IMR-90 (cell line): Measurements from ENCODE around the gene PLCH2. TPM values are rescaled to one million over a fixed set of nuclear protein-coding genes. Genes with fewer than 3 reads are reported as not detected.

Experiments used
- ATAC-seq: fragments of 200-7000 bp; cut with Tn5 transposase; 2 replicates; pipeline ENCODE4 v1.9.1; 2020; ENCODE audit warnings: low read depth, mild to moderate bottlenecking, moderate library complexity
- BruUV-seq: library from RNA; stranded (reverse); fragments of 400-500 nt; replicated peaks from 2 replicates; lab custom pipeline; 2021; lab: Mats Ljungman, UMichigan
- CTCF ChIA-PET: fragments of 300-600 bp; formaldehyde crosslinking; extraction: SDS; loops from one replicate; lab custom pipeline; 2021; ENCODE audit warnings: antibody characterized with exemption; lab: Yijun Ruan, JAX
- POLR2A ChIA-PET: fragments of 300-600 bp; sonication (Branson Sonifier 250); formaldehyde crosslinking; loops from one replicate; lab custom pipeline; 2022; ENCODE audit warnings: antibody characterized with exemption; ENCODE audit not compliant: unreplicated experiment; lab: Charles Lee
- DNase-seq: peaks from one replicate; pipeline ENCODE4 v3.0.0; 2013
- H2AFZ ChIP-seq: replicated peaks from 2 replicates; pipeline ENCODE3; 2013; ENCODE audit warnings: low read length, mild to moderate bottlenecking; ENCODE audit not compliant: poor library complexity
- H2AK5ac ChIP-seq: 2 replicates; pipeline ENCODE4 v1.6.1; 2013; ENCODE audit warnings: low read depth, low read length, inconsistent platforms
- H2AK9ac ChIP-seq: replicated peaks from 2 replicates; pipeline ENCODE3; 2013; ENCODE audit warnings: mild to moderate bottlenecking, low read depth, low read length, moderate library complexity; ENCODE audit not compliant: poor library complexity
- H2BK120ac ChIP-seq: 2 replicates; pipeline ENCODE4 v1.6.1; 2013; ENCODE audit warnings: low read depth, low read length, inconsistent platforms
- H2BK15ac ChIP-seq: 3 replicates; pipeline ENCODE4 v1.6.1; 2013; ENCODE audit warnings: low read depth, low read length, inconsistent platforms
- H2BK20ac ChIP-seq: 2 replicates; pipeline ENCODE4 v1.6.1; 2013; ENCODE audit warnings: low read depth, mild to moderate bottlenecking, inconsistent platforms, low read length, moderate library complexity
- H2BK5ac ChIP-seq: 2 replicates; pipeline ENCODE4 v1.6.1; 2013; ENCODE audit warnings: mild to moderate bottlenecking, low read depth, low read length, inconsistent platforms; ENCODE audit not compliant: poor library complexity, severe bottlenecking
- H3K14ac ChIP-seq: replicated peaks from 2 replicates; pipeline ENCODE4 v1.6.1; 2013; ENCODE audit warnings: low read depth, low read length, inconsistent platforms
- H3K18ac ChIP-seq: 2 replicates; pipeline ENCODE4 v1.6.1; 2013; ENCODE audit warnings: low read depth, low read length, control low read depth
- H3K23ac ChIP-seq: 2 replicates; pipeline ENCODE4 v1.6.1; 2013; ENCODE audit warnings: low read depth, low read length, inconsistent platforms
- H3K27ac ChIP-seq: 2 replicates; pipeline ENCODE4 v1.5.1; 2013; ENCODE audit warnings: mild to moderate bottlenecking, control low read depth, low read length; ENCODE audit not compliant: insufficient read depth
- H3K27me3 ChIP-seq: 2 replicates; pipeline ENCODE4 v1.6.1; 2013; ENCODE audit warnings: low read length; ENCODE audit not compliant: control insufficient read depth, insufficient read depth
- H3K36me3 ChIP-seq: 2 replicates; pipeline ENCODE4 v1.6.1; 2013; ENCODE audit warnings: low read length, mixed read lengths; ENCODE audit not compliant: control insufficient read depth, insufficient read depth
- H3K4ac ChIP-seq: 2 replicates; pipeline ENCODE4 v1.6.1; 2013; ENCODE audit warnings: low read depth, low read length, inconsistent platforms
- H3K4me1 ChIP-seq: 2 replicates; pipeline ENCODE4 v1.6.1; 2013; ENCODE audit warnings: low read length, mixed read lengths; ENCODE audit not compliant: control insufficient read depth, insufficient read depth
- H3K4me2 ChIP-seq: 2 replicates; pipeline ENCODE4 v1.6.1; 2013; ENCODE audit warnings: low read depth, mild to moderate bottlenecking, control low read depth, low read length, moderate library complexity
- H3K4me3 ChIP-seq: 2 replicates; pipeline ENCODE4 v1.5.1; 2013; ENCODE audit warnings: low read depth, mild to moderate bottlenecking, control low read depth, low read length, moderate library complexity; ENCODE audit not compliant: insufficient read depth
- H3K56ac ChIP-seq: 2 replicates; pipeline ENCODE4 v1.6.1; 2013; ENCODE audit warnings: low read length, inconsistent platforms; ENCODE audit not compliant: insufficient read depth; ENCODE audit errors: extremely low read depth
- H3K79me1 ChIP-seq, 2 experiments: 2 replicates each; pipeline ENCODE4 v1.6.1; 2013; ENCODE audit warnings: low read length in 2 of 2, inconsistent platforms in 1 of 2, low read depth in 1 of 2
- H3K9ac ChIP-seq: 2 replicates; pipeline ENCODE4 v1.6.1; 2013; ENCODE audit warnings: low read depth, low read length, control low read depth
- H3K9me1 ChIP-seq: 2 replicates; pipeline ENCODE4 v1.6.1; 2013; ENCODE audit warnings: low read length, inconsistent platforms; ENCODE audit not compliant: insufficient read depth
- H3K9me3 ChIP-seq: 2 replicates; pipeline ENCODE4 v1.6.1; 2013; ENCODE audit warnings: low read length; ENCODE audit not compliant: control insufficient read depth, insufficient read depth
- H4K20me1 ChIP-seq: 2 replicates; pipeline ENCODE4 v1.6.1; 2013; ENCODE audit warnings: low read length, inconsistent platforms; ENCODE audit not compliant: insufficient read depth
- H4K5ac ChIP-seq: 2 replicates; pipeline ENCODE4 v1.6.1; 2013; ENCODE audit warnings: mild to moderate bottlenecking, low read depth, low read length, control low read depth
- H4K8ac ChIP-seq, 2 experiments: 2 replicates each; pipeline ENCODE4 v1.6.1; 2013; ENCODE audit warnings: low read depth in 2 of 2, low read length in 2 of 2, control low read depth in 1 of 2, inconsistent platforms in 1 of 2
- H4K91ac ChIP-seq: 2 replicates; pipeline ENCODE4 v1.6.1; 2013; ENCODE audit warnings: low read depth, low read length, inconsistent platforms; ENCODE audit not compliant: insufficient read depth
- FOS ChIP-seq: fragments of 150-350 bp; IDR thresholded peaks from 2 replicates; pipeline ENCODE4 v1.6.1; 2016; ENCODE audit warnings: low read depth, low read length
- POLR2A ChIP-seq: IDR thresholded peaks from 2 replicates; pipeline ENCODE4 v1.6.1; 2012; ENCODE audit warnings: mild to moderate bottlenecking, low read depth, low read length
- SMC3 ChIP-seq: fragments of 150-350 bp; IDR thresholded peaks from 2 replicates; pipeline ENCODE4 v1.6.1; 2016; ENCODE audit warnings: low read depth, mild to moderate bottlenecking, antibody characterized with exemption, low read length, moderate library complexity
- USF2 ChIP-seq: fragments of 150-350 bp; IDR thresholded peaks from 2 replicates; pipeline ENCODE4 v1.6.1; 2017; ENCODE audit warnings: mild to moderate bottlenecking, antibody characterized with exemption, low read length, low read depth
- WGBS, 2 experiments: methylation state at CpG; one replicate each; pipeline versions ENCODE4 v1.1.5 to v1.1.7; 2013; ENCODE audit warnings: missing lambda C conversion rate in 2 of 2; ENCODE audit not compliant: insufficient read length in 1 of 2; ENCODE audit errors: extremely low coverage in 2 of 2; 5-methylcytosine and 5-hydroxymethylcytosine counted together
- dilution Hi-C: fragments of 300-500 bp; cut with HindIII; formaldehyde crosslinking; loops from one replicate; pipeline ENCODE4 v1.14.3; 2018; ENCODE audit warnings: low sequenced_read_pairs; ENCODE audit not compliant: unreplicated experiment
- in situ Hi-C: fragments of 300-500 bp; cut with MboI; formaldehyde crosslinking; loops from 3 replicates; pipeline ENCODE4 v1.14.3; 2019; ENCODE audit warnings: low sequenced_read_pairs, inconsistent platforms, mixed read lengths
- intact Hi-C: fragments of 100-400 bp; cut with micrococcal nuclease; formaldehyde crosslinking; loops from 2 replicates; pipeline ENCODE4 v1.10.0; 2022
- polyA plus RNA-seq, 3 experiments: library from polyadenylated mRNA; depleted of rRNA; stranded (reverse); fragments of >200 nt; gene quantifications; 2 replicates each; pipeline ENCODE4 v1.2.3, GENCODE V29; 2012; ENCODE audit warnings: low replicate concordance in 1 of 3
- total RNA-seq: library from RNA; depleted of rRNA; stranded (reverse); fragments of >200 nt; gene quantifications from 2 replicates; pipeline ENCODE4 v1.2.3, GENCODE V29; 2012

The PLCH2 gene
- total and polyA plus RNA-seq, 2 of the 4 experiments (the other 2 are of a cell fraction): 0.18 to 1.9 TPM

- Histone ChIP-seq H4K5ac (no peak overlapping the region), H2AK5ac (no peak overlapping the region), H2BK20ac (no peak overlapping the region), H3K79me1 (no peaks in the 10 kb centered on the region), H3K4me2 (no peak overlapping the region), H3K4me3 (no peak overlapping the region), H3K23ac (no peak overlapping the region), H3K14ac (no peak overlapping the region), H2AK9ac (no peak overlapping the region), H3K4me1 (peaks cover 2% of the 10 kb centered on the region; the same call in 1 of the 2 replicates), H3K18ac (no peak overlapping the region), H2BK5ac (no peak overlapping the region), H3K56ac (no peak overlapping the region), H3K9me1 (no peaks in the 10 kb centered on the region), H3K27ac (no peak overlapping the region), H4K8ac (no peak overlapping the region), H3K9ac (no peak overlapping the region), H4K20me1 (peaks cover 1% of the 10 kb centered on the region; the same call in 1 of the 2 replicates), H3K4ac (no peak overlapping the region), H2AFZ (no peak overlapping the region), H2BK15ac (no peak overlapping the region), H3K9me3 (no peaks in the 10 kb centered on the region), H2BK120ac (no peak overlapping the region), H3K27me3 (peaks cover 12% of the 10 kb centered on the region; the same call in 1 of the 2 replicates), H3K36me3 (no peaks in the 10 kb centered on the region), H4K91ac (no peak overlapping the region)
- CTCF ChIA-PET: no interaction called here
- in situ Hi-C loops (no loop called here), dilution Hi-C loops (no loop called here), intact Hi-C loops (no loop called here)
- TF ChIP-seq FOS: no peak
- no peak for TF ChIP-seq SMC3
- TF ChIP-seq POLR2A: no peak
- no peak for TF ChIP-seq USF2
- DNase-seq (no peak), ATAC-seq (no peak)
- WGBS, 2 experiments: 55% methylated on average over 4 of the region's 7 CpGs; no CpG with 5 or more reads in 1 of the 2 experiments
- no TSS peak for BruUV-seq
- POLR2A ChIA-PET: no interaction called here
These were observed 25.7 kb downstream of the PLCH2 start for GRCh38 chr1:2501820-2502119.
